ENCODE results near the gene EHD3.

EHD3 gene

GRCh38 chr2:31238906-31239592 lies 5.1 kb downstream of the EHD3 start:
- TF ChIP-seq CTCF (IDR thresholded peaks at IDR 0.05; ENCODE audit: low read length, missing control alignments), result no peak
- H3K4me3 ChIP-seq (replicated peaks; ENCODE audit: low read depth, low read length), result no peak overlapping the region
- no peak for DNase-seq (ENCODE audit: low read depth)

- peak; percentile 58 for DNase-seq (ENCODE audit: low read depth)
- no peak overlapping the region for H3K4me3 ChIP-seq (replicated peaks; ENCODE audit: low read depth, low read length)
- TF ChIP-seq CTCF (IDR thresholded peaks at IDR 0.05; ENCODE audit: low read length, missing control alignments), result no peak
Observed at GRCh38 chr2:31239593-31240177, 5.7 kb downstream of the EHD3 start.

- no peak for TF ChIP-seq CTCF (IDR thresholded peaks at IDR 0.05; ENCODE audit: low read length, missing control alignments)
Observed at GRCh38 chr2:31240381-31241365, 6.7 kb downstream of the EHD3 start.

GRCh38 chr2:31241625-31242270 lies 7.8 kb downstream of the EHD3 start:
- TF ChIP-seq CTCF (IDR thresholded peaks at IDR 0.05; ENCODE audit: low read length, missing control alignments), result no peak
- no peak overlapping the region for H3K4me3 ChIP-seq (replicated peaks; ENCODE audit: low read depth, low read length)
- no peak for DNase-seq (ENCODE audit: low read depth)

More at GRCh38 chr2:31240381-31241365, 6.7 kb downstream of the EHD3 start:
- no peak overlapping the region for H3K4me3 ChIP-seq (replicated peaks; ENCODE audit: low read depth, low read length)
- DNase-seq (ENCODE audit: low read depth), result no peak

GRCh38 chr2:31243053-31243452 lies 9.1 kb downstream of the EHD3 start:
- H3K4me3 ChIP-seq (replicated peaks; ENCODE audit: low read depth, low read length), result no peak overlapping the region
- no peak for TF ChIP-seq CTCF (IDR thresholded peaks at IDR 0.05; ENCODE audit: low read length, missing control alignments)
- no peak for DNase-seq (ENCODE audit: low read depth)

GRCh38 chr2:31244101-31244500 lies 10.1 kb downstream of the EHD3 start:
- TF ChIP-seq CTCF (IDR thresholded peaks at IDR 0.05; ENCODE audit: low read length, missing control alignments), result no peak
- H3K4me3 ChIP-seq (replicated peaks; ENCODE audit: low read depth, low read length), result no peak overlapping the region
- no peak for DNase-seq (ENCODE audit: low read depth)
